GM19240 (cell line): ENCODE results near the gene UGT2A2.
"Not testable (repeated sequence)": the region's sequence is repeated elsewhere in the genome, so short reads cannot be mapped to it uniquely, and the experiment has no call there.

Source experiments
- DNase-seq: peaks from one replicate; pipeline ENCODE4 v3.0.0; 2011; ENCODE audit warnings: low spot score; ENCODE audit not compliant: insufficient read length

UGT2A2 gene

DNA sequence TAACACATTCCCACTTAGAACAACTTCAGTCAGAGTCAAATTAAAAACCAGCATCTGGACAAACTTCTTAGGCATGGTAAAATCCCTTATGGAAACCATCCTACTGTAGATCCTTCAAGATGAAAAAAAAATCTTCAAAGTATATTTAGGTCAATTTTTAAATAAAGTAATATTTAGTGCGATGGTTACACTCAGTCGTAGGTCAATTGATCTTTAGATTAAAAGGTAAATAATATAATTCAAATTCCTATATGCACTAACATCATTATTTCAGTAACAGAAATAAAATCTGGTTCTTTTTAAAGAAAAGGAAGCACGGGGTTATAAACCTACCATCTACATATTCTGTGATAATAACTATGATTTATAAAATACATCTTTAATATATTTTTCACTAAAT lies at the start of gene UGT2A2:
TSS of gene UGT2A2 (minus strand) at position 101 of the 400 bp plus-strand sequence. CDS start at position 99, 2 bp downstream.
- DNase-seq = no peak

DNA sequence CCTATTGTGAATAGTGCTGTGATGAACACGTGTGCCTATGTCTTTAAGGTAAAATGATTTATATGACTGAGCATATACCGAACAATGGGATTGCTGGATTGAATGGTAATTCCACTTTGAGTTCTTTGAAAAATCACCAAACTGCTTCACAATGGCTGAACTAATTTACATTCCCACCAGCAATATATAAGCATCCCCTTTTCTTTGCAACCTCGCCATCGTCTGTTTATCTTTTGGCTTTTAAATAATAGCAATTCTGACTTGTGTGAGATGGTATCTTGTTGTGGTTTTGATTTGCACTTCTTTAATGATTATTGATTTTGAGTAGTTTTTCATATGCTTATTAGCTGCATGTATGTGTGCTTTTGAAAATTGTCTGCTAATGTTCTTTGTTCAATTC lies 45.4 kb upstream of the UGT2A2 start:
- no peak for DNase-seq

DNA sequence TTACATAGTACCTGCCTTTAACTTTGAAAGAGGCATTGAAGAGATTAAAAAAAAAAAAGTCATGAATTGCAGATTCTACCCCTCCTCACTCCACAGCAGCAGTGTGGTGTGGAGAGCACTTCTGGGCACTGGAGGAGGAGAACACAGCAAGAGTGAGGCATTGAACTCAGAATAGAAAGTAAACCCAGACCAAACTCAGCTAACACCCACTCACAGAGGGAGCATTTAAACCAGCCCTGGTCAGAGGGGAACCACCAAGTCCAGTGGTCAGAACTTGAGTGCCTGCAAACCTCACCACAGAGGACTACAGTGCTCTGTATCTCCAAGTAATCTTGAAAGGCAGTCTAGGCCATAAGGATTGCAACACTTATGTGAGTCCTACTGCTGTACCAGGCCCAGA lies 29.2 kb upstream of the UGT2A2 start:
- DNase-seq = no peak

DNA sequence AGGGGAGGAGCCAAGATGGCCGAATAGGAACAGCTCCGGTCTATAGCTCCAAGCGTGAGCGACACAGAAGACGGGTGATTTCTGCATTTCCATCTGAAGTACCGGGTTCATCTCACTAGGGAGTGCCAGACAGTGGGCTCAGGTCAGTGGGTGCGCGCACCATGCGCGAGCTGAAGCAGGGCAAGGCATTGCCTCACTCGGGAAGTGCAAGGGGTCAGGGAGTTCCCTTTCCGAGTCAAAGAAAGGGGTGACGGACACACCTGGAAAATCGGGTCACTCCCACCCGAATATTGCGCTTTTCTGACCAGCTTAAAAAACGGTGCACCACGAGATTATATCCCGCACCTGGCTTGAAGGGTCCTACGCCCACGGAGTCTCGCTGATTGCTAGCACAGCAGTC lies 24.6 kb upstream of the UGT2A2 start:
- DNase-seq = not testable (repeated sequence)

GRCh38 chr4:69661130-69661803 lies 21.8 kb upstream of the UGT2A2 start:
- DNase-seq = not testable (repeated sequence)

GRCh38 chr4:69658133-69658532 lies 18.7 kb upstream of the UGT2A2 start:
- DNase-seq = no peak

DNA sequence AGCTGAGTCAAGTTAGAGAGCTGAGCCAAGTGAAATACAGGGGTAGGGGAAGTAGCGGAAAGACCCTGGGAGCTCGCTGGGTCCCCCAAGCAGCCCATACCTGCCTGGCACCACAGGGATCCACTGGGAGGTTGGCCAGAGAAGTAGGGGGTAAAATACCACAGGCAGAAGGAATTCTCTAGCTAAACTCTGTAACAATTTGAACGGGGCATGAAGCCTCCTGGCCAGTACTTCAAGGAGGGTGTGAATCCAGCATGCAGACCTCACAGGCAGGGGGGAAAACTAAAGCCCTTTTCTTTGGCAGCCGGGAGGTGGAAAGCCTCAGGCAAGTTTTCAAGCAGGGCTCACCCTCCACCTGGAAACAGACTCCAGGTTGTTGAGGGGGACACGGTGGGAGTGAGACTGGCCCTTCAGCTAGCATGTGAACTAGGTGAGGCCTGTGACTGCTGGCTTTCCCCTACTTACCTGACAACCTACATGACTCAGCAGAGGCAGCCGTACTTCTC lies 17.3 kb upstream of the UGT2A2 start:
- DNase-seq = no peak

- DNase-seq = no peak
These were observed 13.7 kb upstream of the UGT2A2 start, which contains the start of gene UGT2A1 for GRCh38 chr4:69653147-69653546. TSS of gene UGT2A1 (minus strand) at chr4:69653247. CDS start at chr4:69647644, 5,603 bp downstream.

DNA sequence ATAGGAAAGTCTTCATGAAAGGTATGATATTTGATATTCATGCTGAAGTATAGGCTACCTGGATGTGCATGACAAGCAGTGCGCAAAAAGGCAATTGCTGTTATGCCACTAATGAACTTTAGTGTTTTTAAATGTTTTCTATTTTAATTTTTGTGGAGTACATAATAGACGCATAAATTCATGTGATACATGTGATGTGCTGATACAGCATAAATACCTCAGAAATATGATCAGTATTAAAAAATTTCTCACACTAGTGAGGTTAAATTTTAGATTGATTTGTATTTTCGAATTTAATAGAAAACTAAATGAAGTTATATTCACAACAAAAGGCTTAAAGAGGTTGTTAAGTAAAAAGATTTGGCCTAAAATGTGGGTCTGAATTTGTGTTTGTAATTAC lies 11.4 kb upstream of the UGT2A2 start:
- DNase-seq = no peak

DNA sequence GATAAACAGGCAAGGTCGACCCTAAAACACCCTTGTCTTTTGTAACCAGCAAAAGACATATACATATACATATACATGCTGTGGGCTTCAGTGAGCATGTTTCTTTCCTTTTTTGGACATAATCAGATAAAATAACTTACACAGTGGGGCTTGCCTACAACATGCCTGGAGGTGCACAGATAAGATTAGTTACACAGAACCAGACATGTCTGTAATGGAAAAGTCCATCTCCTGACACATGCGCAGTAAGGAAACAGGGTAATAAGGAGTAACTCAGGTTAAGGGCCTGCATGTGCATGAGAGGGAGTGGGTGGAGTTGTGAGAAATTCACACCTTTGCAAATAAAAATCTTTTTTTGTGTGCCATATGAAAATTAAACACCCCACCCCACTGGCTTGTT lies 10.2 kb upstream of the UGT2A2 start:
- DNase-seq = no peak

DNA sequence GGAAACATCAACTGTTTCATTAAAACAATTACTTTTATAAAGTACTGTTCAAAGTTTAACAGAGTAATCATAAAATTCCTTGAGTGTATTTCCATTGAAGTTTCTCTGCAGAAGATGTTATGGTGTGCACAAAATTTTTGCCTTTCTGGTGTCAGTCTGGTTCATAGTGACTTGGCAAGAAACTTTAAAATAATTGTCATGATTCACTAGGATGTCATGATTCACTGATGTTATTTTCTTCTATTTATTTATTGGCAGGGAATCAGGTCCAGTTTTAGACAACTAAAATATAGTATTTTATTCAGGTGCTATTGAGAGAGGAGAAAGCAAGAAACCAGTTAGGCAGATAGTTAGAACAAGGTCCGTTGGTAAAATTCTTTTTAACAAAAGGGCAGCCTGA lies 9.8 kb upstream of the UGT2A2 start:
- DNase-seq = no peak

DNA sequence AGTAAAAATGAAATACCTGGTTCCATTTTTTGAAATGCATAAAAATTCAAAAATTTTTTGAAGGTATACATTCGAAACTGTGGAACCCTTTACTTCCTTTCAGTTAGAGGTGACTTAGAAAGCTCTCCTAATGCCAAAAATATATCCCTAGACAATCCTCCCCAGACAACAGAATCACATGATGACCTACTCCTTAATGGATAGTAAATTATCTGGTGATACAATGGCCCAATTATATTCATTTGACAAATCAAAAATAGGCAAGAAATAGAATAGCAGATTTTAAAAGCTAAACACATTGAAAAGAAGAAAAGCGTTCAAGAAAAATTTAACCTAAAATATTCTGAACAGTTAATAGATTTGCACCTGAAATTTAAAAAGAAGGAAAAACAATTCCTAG lies 3.5 kb upstream of the UGT2A2 start:
- DNase-seq = no peak

GRCh38 chr4:69640289-69640688 lies 847 bp upstream of the UGT2A2 start:
- DNase-seq = no peak

DNA sequence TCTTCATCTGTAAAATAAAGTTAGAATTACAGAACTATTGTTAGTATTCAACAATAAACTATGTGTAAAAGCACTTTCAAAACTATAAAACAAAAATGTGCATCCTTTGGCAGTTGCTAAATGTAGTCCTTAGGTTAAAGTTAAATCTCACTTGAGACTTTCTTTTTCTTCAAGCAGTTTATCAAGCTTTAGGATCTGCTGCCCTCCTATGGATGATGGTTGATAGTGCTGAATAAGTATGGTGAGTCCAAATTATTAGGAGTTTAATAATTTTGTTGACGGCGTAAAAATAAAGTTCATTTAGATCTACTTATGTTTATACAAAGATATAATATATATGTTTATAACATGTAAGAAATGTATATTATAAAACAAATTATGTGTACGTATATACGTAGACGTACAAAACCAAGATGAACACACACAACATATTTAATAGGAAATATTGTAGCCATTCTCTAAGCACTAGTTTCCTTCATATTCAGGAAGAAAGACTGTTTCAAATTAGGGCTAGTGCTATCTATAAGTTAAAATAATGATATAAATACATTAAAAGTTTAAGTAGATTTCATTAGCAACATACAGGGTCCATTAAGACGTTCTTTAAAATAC lies 22.3 kb downstream of the UGT2A2 start:
- no peak for DNase-seq

DNA sequence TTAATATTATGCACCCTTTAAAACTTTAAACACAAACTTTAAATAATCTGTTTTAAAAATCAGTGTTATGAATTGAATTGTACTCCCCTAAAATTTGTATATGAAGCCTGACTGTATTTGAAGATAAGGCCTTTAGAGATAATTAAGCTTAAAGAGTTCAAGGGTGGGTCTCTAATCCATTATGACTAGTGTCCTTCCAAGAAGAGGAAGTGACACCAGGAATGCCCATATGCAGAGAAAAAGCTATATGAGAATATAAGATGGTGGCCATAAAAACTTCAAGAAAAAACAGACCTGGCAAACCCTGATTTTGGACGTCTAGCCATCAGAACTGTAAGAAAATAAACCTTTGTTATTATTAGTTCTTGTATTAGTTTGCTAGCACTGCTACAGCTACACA lies 29.0 kb downstream of the UGT2A2 start:
- DNase-seq = no peak

DNA sequence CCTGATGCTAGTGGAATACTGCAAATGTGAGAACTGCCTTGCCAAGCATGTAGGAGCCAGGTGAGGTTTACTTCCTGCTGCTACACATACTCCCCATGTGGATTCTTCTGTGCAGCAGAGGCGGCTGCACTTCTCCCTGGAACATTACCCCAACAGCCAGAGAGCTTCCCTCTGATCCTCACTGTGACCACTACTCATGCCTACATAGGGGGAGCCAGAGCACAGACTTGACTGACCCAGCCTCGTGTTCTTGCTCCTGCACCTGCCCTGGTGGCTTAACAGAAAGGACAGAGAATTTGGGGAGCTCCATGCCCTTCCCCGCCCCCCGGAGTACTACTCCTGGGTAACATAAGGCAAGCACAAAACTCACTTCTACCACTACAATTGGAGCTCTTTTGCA lies 38.4 kb downstream of the UGT2A2 start:
- DNase-seq = no peak

DNA sequence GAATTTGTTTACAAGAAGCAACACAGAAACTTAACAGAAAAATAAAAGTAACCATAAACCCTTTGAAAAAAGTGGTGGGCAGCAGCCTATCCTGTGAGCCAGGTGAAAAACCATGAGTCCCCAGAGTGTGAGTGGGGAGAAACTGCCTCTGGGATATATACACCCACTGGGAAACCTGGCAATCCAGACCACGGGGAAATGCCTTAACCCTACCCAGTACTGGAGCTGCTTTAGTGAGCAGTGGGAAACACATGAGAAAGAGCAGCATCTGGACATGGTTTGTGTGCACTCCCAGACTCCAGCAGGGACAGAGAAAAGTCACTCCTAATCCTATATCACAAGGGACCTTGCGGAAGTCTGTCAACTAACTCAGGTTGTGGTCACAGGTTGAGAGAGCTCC lies 39.4 kb downstream of the UGT2A2 start:
- no peak for DNase-seq

DNA sequence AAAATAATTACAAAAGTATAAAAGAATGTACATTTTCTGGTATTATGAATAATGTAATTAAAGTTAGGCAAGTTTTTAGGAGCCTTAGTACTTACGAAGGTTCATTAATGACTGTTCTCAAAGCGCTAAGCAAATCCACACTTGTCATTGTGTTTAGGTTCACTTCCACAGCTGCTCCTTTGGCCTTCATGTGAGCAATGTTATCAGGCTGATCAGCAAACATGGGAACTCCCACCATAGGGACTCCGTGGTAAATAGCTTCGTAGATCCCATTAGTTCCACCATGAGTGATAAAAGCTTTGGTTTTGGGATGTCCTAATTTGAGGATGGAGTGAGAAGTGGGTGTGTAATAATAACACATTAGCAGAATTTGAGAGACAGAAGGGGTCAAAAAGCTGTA lies 45.1 kb downstream of the UGT2A2 start:
- no peak for DNase-seq

- DNase-seq = no peak
These were observed 48.1 kb downstream of the UGT2A2 start for GRCh38 chr4:69591364-69591763.

DNA sequence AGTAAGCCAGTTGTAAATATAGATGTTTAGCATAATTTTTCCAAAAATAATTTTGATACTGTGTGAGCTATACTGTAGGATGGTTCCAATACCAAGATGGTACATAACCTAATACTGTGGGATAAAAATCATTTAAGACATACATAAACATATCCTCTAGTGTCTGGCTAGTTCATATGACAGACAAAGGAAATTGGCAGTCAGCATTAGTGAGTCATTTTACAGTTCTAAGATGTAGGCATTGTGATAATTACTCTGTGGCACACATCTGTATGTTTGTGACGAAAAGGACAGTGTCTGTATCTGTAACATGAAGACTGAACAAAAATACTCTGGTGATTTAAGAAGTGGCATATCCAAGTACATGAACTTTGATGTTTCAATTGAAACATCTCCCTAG lies 49.6 kb downstream of the UGT2A2 start:
- no peak for DNase-seq

DNA sequence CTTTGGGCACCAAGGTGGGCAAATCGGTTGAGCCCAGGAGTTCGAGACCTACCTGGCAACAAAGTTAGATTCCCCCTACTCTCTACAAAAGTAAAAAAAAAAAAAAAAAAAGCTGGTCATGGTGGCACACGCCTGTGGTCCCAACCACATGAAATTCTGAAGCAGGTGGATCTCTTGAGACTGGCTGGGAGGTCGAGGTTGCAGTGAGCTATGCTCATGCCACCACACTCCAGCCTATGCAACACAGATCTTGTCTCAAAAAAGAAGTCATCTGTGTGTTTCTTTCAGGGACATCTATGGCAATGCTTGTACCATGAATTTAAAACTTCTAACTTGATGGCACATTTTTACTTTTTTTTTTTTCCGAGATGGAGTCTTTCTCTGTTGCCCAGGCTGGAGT lies 55.3 kb downstream of the UGT2A2 start:
- no peak for DNase-seq

DNA sequence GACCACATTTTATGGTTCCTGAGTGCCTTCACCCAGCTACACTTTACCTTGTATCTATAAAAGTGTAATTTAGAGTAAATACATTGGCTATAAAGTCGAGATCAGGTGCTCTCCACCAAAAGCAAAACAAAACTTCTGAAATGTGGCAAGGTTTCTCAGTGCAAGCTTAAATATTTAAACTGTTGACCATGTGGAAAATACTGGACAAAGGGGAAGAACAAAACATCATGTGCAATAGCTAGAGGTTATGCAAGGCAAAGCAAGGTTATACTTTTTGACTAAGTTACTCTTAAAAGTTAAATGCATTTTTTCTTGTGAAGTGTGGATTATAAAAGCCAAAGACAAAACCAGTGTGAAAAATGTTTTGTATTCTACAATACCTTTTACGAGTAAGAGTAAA lies 55.9 kb downstream of the UGT2A2 start:
- no peak for DNase-seq

GRCh38 chr4:69577245-69577644 lies 62.2 kb downstream of the UGT2A2 start:
- no peak for DNase-seq
